GM18951 (cell line): ENCODE data around the gene ARHGAP42.

Source experiments
- POLR2A ChIP-seq: IDR thresholded peaks from 4 replicates; pipeline ENCODE4 v1.6.1; 2011; ENCODE audit warnings: mild to moderate bottlenecking; ENCODE audit not compliant: insufficient read length, insufficient read depth; ENCODE audit errors: extremely low read depth
- in situ Hi-C: fragments of 300-500 bp; cut with MboI; formaldehyde crosslinking; loops from one replicate; pipeline ENCODE4 v1.12.0; 2022; ENCODE audit warnings: low sequenced_read_pairs, mixed read lengths, inconsistent platforms; ENCODE audit not compliant: unreplicated experiment

The ARHGAP42 gene

GRCh38 chr11:100673063-100673462, 14.0 kb upstream of the ARHGAP42 start:
- in situ Hi-C loops: no loop called here
- no peak for TF ChIP-seq POLR2A

- no peak for TF ChIP-seq POLR2A
- in situ Hi-C loops: no loop called here
Measured at GRCh38 chr11:100674212-100674611, 12.9 kb upstream of the ARHGAP42 start.

GRCh38 chr11:100675115-100675650, 11.9 kb upstream of the ARHGAP42 start:
- in situ Hi-C loops: no loop called here
- no peak for TF ChIP-seq POLR2A

GRCh38 chr11:100676901-100677300, 10.2 kb upstream of the ARHGAP42 start:
- TF ChIP-seq POLR2A: no peak
- in situ Hi-C loops: no loop called here

GRCh38 chr11:100677796-100678195, 9.3 kb upstream of the ARHGAP42 start:
- no peak for TF ChIP-seq POLR2A
- in situ Hi-C loops: no loop called here

GRCh38 chr11:100680070-100680469, 7.0 kb upstream of the ARHGAP42 start:
- no peak for TF ChIP-seq POLR2A
- in situ Hi-C loops: no loop called here

GRCh38 chr11:100681064-100681502, 6.0 kb upstream of the ARHGAP42 start:
- no peak for TF ChIP-seq POLR2A
- in situ Hi-C loops: no loop called here

- in situ Hi-C loops: no loop called here
- no peak for TF ChIP-seq POLR2A
Measured at GRCh38 chr11:100682247-100682969, 4.7 kb upstream of the ARHGAP42 start.

- in situ Hi-C loops: no loop called here
- no peak for TF ChIP-seq POLR2A
Measured at GRCh38 chr11:100683126-100683525, 4.0 kb upstream of the ARHGAP42 start.

- TF ChIP-seq POLR2A: no peak
- in situ Hi-C loops: no loop called here
Measured at GRCh38 chr11:100684101-100685065, 2.7 kb upstream of the ARHGAP42 start.

GRCh38 chr11:100686476-100687053, 523 bp upstream of the ARHGAP42 start:
- TF ChIP-seq POLR2A: no peak
- in situ Hi-C loops: no loop called here

GRCh38 chr11:100687630-100688395, 725 bp downstream of the ARHGAP42 start:
- in situ Hi-C loops: no loop called here
- TF ChIP-seq POLR2A: no peak

- in situ Hi-C loops: no loop called here
- no peak for TF ChIP-seq POLR2A
Measured at GRCh38 chr11:100689141-100689540, 2.1 kb downstream of the ARHGAP42 start.
